ENCODE measurements around the gene IQSEC1.
A peak's percentile ranks its signal among the peaks of the same experiment; 100 is the strongest.

The IQSEC1 gene

GRCh38 chr3:13073326-13074005, at the start of gene IQSEC1:
IQSEC1 (minus strand) TSS chr3:13073429; CDS start chr3:13073014, 415 bp downstream.
- peak; percentile 34 to 61 for DNase-seq (ENCODE audit: low read depth in 1 of 2, low spot score in 1 of 2)

- no peak for DNase-seq (ENCODE audit: low read depth in 1 of 2, low spot score in 1 of 2)
Measured at GRCh38 chr3:13122081-13123012, 49.1 kb upstream of the IQSEC1 start.

- DNase-seq (ENCODE audit: low read depth in 1 of 2, low spot score in 1 of 2): no peak
Measured at GRCh38 chr3:13121553-13122001, 48.3 kb upstream of the IQSEC1 start.

- DNase-seq (ENCODE audit: low read depth in 1 of 2, low spot score in 1 of 2): no peak
Measured at GRCh38 chr3:13120928-13121552, 47.8 kb upstream of the IQSEC1 start.

- no peak for DNase-seq (ENCODE audit: low read depth in 1 of 2, low spot score in 1 of 2)
Measured at GRCh38 chr3:13120289-13120927, 47.2 kb upstream of the IQSEC1 start.

GRCh38 chr3:13119471-13120220, 46.4 kb upstream of the IQSEC1 start:
- DNase-seq (ENCODE audit: low read depth in 1 of 2, low spot score in 1 of 2): no peak

- no peak for DNase-seq (ENCODE audit: low read depth in 1 of 2, low spot score in 1 of 2)
Measured at GRCh38 chr3:13116426-13116825, 43.2 kb upstream of the IQSEC1 start.

GRCh38 chr3:13115991-13116390, 42.8 kb upstream of the IQSEC1 start:
- DNase-seq (ENCODE audit: low read depth in 1 of 2, low spot score in 1 of 2): no peak

- no peak for DNase-seq (ENCODE audit: low read depth in 1 of 2, low spot score in 1 of 2)
Measured at GRCh38 chr3:13115576-13115910, 42.3 kb upstream of the IQSEC1 start.

- no peak for DNase-seq (ENCODE audit: low read depth in 1 of 2, low spot score in 1 of 2)
Measured at GRCh38 chr3:13114811-13115575, 41.8 kb upstream of the IQSEC1 start.

- no peak for DNase-seq (ENCODE audit: low read depth in 1 of 2, low spot score in 1 of 2)
Measured at GRCh38 chr3:13113346-13114330, 40.4 kb upstream of the IQSEC1 start.

- no peak for DNase-seq (ENCODE audit: low read depth in 1 of 2, low spot score in 1 of 2)
Measured at GRCh38 chr3:13112521-13113345, 39.5 kb upstream of the IQSEC1 start.

- DNase-seq (ENCODE audit: low read depth in 1 of 2, low spot score in 1 of 2): no peak
Measured at GRCh38 chr3:13111873-13112520, 38.8 kb upstream of the IQSEC1 start.

GRCh38 chr3:13111173-13111872, 38.1 kb upstream of the IQSEC1 start:
- no peak for DNase-seq (ENCODE audit: low read depth in 1 of 2, low spot score in 1 of 2)

GRCh38 chr3:13110678-13111116, 37.5 kb upstream of the IQSEC1 start:
- no peak for DNase-seq (ENCODE audit: low read depth in 1 of 2, low spot score in 1 of 2)

GRCh38 chr3:13109516-13109915, 36.3 kb upstream of the IQSEC1 start:
- no peak for DNase-seq (ENCODE audit: low read depth in 1 of 2, low spot score in 1 of 2)

- no peak for DNase-seq (ENCODE audit: low read depth in 1 of 2, low spot score in 1 of 2)
Measured at GRCh38 chr3:13108861-13109260, 35.6 kb upstream of the IQSEC1 start.
